GM19438 (cell line): Measurements from ENCODE around the gene HOXC6.

ENCODE experiments used
- ATAC-seq: cut with Tn5 transposase; IDR thresholded peaks from one replicate; pipeline ENCODE4 v1.9.1; 2021; ENCODE audit warnings: low read depth; ENCODE audit not compliant: unreplicated experiment

The HOXC6 gene

GRCh38 chr12:54012631-54013409 lies 15.4 kb upstream of the HOXC6 start:
- ATAC-seq: no peak

- no peak for ATAC-seq
These were observed 13.7 kb upstream of the HOXC6 start for GRCh38 chr12:54014377-54015017.

- no peak for ATAC-seq
These were observed 13.0 kb upstream of the HOXC6 start for GRCh38 chr12:54015018-54015931.

- no peak for ATAC-seq
These were observed 12.2 kb upstream of the HOXC6 start for GRCh38 chr12:54016051-54016450.

- no peak for ATAC-seq
These were observed 11.7 kb upstream of the HOXC6 start for GRCh38 chr12:54016478-54016964.

GRCh38 chr12:54017027-54017788 lies 11.0 kb upstream of the HOXC6 start:
- ATAC-seq: peak; percentile 44

GRCh38 chr12:54017878-54018467 lies 10.3 kb upstream of the HOXC6 start:
- ATAC-seq: peak; percentile 55

GRCh38 chr12:54018468-54018984 lies 9.7 kb upstream of the HOXC6 start:
- no peak for ATAC-seq

GRCh38 chr12:54019091-54019811 lies 9.0 kb upstream of the HOXC6 start:
- ATAC-seq: no peak

GRCh38 chr12:54019924-54020590 lies 8.2 kb upstream of the HOXC6 start:
- ATAC-seq: no peak

GRCh38 chr12:54020591-54021405 lies 7.4 kb upstream of the HOXC6 start:
- ATAC-seq: no peak

- ATAC-seq: no peak
These were observed 6.7 kb upstream of the HOXC6 start for GRCh38 chr12:54021432-54022013.

- no peak for ATAC-seq
These were observed 5.0 kb upstream of the HOXC6 start for GRCh38 chr12:54022960-54023884.

- no peak for ATAC-seq
These were observed 4.1 kb upstream of the HOXC6 start for GRCh38 chr12:54024127-54024526.

- no peak for ATAC-seq
These were observed 3.5 kb upstream of the HOXC6 start for GRCh38 chr12:54024581-54025305.
